Fibroblast of upper back skin (primary cell): ENCODE measurements around the gene ASS1.
A peak's percentile ranks its signal among the peaks of the same experiment; 100 is the strongest.
"Not testable (repeated sequence)": the region's sequence is repeated elsewhere in the genome, so short reads cannot be mapped to it uniquely, and the experiment has no call there.

Experiments
- DNase-seq: peaks from one replicate; pipeline ENCODE4 v3.0.0-alpha.2; 2013

The ASS1 gene

GRCh38 chr9:130419521-130420035 lies 25.2 kb upstream of the ASS1 start:
- no peak for DNase-seq

GRCh38 chr9:130421154-130421801 lies 23.5 kb upstream of the ASS1 start:
- no peak for DNase-seq

- peak; percentile 80 for DNase-seq
Measured at GRCh38 chr9:130421802-130422276, 22.9 kb upstream of the ASS1 start.

GRCh38 chr9:130422546-130422945 lies 22.2 kb upstream of the ASS1 start:
- DNase-seq: no peak

GRCh38 chr9:130423272-130423671 lies 21.5 kb upstream of the ASS1 start:
- DNase-seq: no peak

GRCh38 chr9:130424595-130425454 lies 19.9 kb upstream of the ASS1 start:
- no peak for DNase-seq

GRCh38 chr9:130425741-130426466 lies 18.9 kb upstream of the ASS1 start:
- no peak for DNase-seq

GRCh38 chr9:130426467-130426773 lies 18.3 kb upstream of the ASS1 start:
- no peak for DNase-seq

- DNase-seq: peak; percentile 75
Measured at GRCh38 chr9:130426883-130427282, 17.9 kb upstream of the ASS1 start.

GRCh38 chr9:130427326-130427725 lies 17.4 kb upstream of the ASS1 start:
- DNase-seq: no peak

GRCh38 chr9:130428086-130428665 lies 16.6 kb upstream of the ASS1 start:
- DNase-seq: no peak

GRCh38 chr9:130429381-130429780 lies 15.4 kb upstream of the ASS1 start:
- no peak for DNase-seq

GRCh38 chr9:130429831-130430230 lies 14.9 kb upstream of the ASS1 start:
- no peak for DNase-seq

- no peak for DNase-seq
Measured at GRCh38 chr9:130430232-130430631, 14.5 kb upstream of the ASS1 start.

- no peak for DNase-seq
Measured at GRCh38 chr9:130430734-130431535, 13.8 kb upstream of the ASS1 start.

GRCh38 chr9:130431536-130432303 lies 13.0 kb upstream of the ASS1 start:
- no peak for DNase-seq

- DNase-seq: no peak
Measured at GRCh38 chr9:130432362-130432761, 12.4 kb upstream of the ASS1 start.

- no peak for DNase-seq
Measured at GRCh38 chr9:130432796-130433167, 12.0 kb upstream of the ASS1 start.

- DNase-seq: peak; percentile 42
Measured at GRCh38 chr9:130433168-130433946, 11.4 kb upstream of the ASS1 start.

- DNase-seq: no peak
Measured at GRCh38 chr9:130433947-130434262, 10.9 kb upstream of the ASS1 start.

GRCh38 chr9:130434656-130435055 lies 10.1 kb upstream of the ASS1 start:
- not testable (repeated sequence) for DNase-seq
